HG03378 (cell line): Measurements from ENCODE around the gene LDLRAD4.
"Not testable (repeated sequence)": the region's sequence is repeated elsewhere in the genome, so short reads cannot be mapped to it uniquely, and the experiment has no call there.

ENCODE experiments used
- ATAC-seq: cut with Tn5 transposase; IDR thresholded peaks from one replicate; pipeline ENCODE4 v1.9.1; 2021; ENCODE audit warnings: mild to moderate bottlenecking, moderate library complexity; ENCODE audit not compliant: unreplicated experiment

The LDLRAD4 gene

DNA sequence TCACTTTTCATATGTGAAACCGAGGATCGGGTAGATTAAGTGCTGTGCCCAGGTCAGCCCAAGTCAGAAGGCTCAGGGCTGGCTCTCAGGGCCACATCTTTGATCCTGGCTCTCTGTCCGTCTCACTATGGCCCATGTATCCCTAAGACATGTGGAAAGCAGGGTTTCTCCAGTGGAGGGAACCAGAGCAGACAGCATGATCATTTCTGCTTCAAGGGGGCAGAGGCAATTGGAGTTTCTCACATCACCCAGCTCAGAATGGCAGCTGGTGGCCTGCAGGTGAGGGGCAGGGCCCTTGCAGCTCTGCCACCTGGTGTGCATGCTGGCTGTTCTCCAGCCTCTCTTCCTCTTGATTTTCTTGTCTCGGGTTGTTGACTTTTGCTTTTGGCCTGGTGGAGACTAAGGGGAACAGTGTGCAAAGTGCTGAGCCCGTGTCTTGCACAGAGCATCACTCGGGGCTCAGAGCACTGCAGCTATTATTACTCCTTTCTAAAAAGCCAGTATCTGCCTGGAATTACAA lies 27.0 kb downstream of the LDLRAD4 start:
- ATAC-seq, result no peak

DNA sequence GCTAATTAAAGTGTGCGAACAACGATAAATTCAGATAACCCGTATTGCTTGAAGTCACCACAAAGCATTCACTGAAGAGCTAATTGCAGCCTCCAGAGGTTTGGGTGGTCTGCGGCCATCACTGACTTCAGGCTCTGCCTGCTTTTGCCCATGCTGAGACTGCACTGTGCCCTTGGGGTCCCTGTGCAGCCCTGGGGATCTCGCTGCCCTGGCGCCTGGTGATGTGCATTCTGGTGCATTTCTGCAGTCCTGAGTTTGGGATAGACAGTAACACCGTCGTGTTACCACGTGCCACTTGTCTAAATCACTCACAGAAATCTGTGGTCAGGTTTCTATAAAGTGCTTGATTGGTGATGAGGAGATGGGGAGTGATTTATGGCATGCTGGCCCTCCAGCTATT lies 27.6 kb downstream of the LDLRAD4 start:
- ATAC-seq, result no peak

DNA sequence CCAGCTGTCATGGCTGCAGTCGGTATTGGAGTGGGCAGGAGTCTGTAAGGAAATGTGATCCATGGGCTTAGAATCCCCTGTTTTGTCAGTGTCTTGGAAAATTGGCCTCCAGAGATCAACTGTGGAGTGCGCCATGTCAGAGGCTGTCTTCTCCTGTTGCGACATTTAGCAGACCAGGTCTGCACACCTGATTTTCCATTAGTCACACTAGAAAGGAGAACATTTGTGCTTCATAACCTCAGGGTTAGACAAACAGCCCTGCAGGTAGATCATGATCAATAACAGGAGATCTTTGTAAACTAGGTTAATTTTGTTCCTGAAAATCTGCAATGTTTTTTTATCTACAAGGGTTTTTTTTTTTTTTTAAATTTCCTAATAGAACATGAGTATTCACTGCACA lies 28.0 kb downstream of the LDLRAD4 start:
- no peak for ATAC-seq

DNA sequence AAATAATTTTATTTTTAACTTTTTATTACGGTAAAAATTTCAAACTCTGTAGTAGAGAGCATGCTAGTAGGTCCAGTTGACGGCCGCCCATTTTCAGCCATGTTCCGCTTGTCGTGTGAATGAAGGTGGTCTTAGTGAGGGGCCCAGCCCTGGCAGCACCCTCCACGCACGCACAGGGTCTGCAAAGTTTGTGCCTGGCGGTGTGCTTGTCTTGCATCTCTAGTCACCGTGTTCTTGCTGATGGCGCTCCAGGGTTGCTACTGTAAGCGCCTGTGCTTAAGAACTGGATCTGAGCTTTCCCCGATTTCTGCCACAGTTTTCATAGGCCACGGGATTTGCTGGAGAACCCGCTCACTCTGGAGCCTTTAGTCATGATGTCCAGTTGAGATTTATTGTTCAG lies 28.9 kb downstream of the LDLRAD4 start:
- ATAC-seq, result no peak

DNA sequence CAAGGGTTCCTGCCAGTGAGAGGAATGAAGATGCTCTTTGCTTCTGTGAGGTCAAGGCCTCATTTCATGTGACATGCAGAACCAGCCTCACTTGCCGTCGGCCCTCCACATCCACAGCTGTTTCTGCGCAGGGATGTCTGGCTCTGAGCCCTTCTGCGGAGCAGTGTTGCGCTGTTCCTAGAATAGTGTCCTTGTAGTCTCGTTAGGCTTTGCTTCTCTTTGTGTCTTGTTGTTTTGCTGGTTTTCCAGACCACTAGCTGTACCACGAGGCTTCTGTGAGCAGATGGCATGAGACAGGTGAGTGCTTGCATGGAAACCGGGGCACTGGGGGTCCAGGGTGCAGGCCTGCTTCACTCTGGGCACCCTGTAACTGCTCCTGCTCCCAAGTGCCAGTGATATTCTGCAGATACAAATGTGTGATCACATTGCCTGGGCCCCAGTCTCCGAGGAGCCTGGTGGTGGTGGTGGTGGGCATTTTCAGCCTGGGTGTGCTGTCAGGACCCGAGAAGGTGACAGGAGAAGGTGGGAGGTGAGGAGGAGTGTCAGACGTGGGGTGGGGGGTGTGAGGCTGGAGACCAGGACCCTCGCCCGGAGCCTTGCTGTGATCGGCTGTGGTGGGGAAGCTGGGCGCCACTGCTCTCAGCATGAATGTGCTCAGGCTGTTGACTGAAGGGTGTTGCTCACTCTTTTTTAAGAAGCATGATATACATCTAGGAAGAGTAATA lies 34.3 kb downstream of the LDLRAD4 start:
- no peak for ATAC-seq

DNA sequence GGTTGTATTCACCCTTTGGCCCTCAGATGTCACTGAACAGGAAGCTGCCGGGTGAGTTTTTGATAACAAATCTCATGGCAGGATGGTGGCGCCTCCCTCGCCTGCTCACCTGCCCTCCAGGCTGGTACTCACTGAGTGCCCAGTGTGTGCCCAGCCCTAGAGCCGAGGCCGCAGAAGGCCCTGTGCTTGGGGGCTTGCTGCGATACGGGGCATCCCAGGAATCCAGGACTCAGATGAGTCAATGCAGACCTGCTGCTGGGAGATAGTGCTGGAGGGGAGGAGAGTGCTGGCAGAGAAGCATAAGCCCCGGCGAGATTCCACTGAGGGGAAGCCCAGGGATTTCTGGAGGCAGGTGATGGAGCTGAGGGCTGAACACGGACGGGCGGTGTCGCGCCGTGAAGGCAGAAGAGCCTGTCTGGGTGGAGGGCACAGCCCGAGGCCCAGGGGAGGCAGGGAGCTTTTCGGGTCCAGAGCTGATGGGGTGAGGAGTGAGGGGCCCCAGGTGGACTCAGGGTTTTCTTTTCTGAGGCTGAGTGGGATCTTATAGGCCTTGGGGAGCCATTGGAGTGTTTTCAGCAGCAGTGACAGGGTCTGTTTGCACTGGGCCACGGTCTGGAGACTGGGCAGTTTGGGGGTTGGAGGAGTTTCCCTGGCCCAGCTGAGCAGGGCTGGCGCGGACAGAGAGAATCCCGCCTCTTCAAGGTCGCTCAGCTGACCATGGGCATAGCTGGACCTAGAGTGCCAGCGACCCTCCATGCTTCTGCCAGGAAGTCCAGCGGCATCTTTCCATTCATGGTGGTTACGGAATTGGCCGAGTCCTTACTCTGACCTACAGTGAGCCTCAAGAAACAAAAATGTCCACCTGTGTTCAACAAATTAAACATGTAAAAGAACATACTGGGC lies 35.5 kb downstream of the LDLRAD4 start:
- no peak for ATAC-seq

DNA sequence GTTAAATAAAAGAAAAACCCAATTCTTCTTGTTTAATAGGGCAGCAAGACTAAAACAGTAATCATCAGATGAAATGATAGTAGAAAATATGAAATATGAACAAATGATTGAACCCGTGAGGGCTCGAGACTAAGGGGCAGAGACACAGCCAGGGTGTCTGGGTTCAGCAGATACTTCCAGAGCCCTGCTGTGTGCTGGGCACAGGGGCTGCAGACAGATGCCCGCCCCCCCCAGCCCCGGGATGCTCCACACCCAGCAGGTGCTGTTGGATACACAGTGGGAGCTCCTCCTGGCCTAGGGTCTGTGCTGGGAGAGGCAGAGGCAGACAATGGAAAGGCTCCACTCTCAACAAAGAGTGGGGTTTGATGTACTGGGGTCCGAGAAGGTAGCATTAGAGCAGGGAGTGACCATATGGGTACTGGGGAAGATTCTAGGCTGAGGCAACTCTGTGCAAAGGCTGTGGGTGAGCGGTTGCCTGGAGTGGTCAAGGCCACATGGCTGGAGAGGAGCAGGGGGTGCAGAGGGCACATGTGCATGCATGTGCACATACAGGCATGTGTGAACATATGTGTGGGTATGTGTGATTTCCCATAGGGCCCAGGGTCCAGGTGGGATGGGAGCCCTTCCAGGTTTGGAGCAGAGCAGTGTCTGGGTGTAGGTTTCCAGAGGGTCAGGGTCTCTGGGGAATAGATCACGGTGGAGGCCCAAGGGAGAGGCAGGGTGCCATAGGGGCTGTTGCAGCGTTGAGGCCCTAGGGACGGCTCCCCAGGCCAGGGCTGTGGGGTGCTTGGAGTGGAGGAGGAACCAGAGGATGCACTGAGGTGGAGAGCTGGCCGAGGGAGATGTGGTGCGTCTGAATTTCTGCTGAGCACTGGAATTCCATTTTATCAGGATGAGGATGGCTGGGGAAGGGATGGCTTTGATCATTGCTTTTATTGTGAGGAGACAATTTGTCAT lies 36.7 kb downstream of the LDLRAD4 start:
- no peak for ATAC-seq

DNA sequence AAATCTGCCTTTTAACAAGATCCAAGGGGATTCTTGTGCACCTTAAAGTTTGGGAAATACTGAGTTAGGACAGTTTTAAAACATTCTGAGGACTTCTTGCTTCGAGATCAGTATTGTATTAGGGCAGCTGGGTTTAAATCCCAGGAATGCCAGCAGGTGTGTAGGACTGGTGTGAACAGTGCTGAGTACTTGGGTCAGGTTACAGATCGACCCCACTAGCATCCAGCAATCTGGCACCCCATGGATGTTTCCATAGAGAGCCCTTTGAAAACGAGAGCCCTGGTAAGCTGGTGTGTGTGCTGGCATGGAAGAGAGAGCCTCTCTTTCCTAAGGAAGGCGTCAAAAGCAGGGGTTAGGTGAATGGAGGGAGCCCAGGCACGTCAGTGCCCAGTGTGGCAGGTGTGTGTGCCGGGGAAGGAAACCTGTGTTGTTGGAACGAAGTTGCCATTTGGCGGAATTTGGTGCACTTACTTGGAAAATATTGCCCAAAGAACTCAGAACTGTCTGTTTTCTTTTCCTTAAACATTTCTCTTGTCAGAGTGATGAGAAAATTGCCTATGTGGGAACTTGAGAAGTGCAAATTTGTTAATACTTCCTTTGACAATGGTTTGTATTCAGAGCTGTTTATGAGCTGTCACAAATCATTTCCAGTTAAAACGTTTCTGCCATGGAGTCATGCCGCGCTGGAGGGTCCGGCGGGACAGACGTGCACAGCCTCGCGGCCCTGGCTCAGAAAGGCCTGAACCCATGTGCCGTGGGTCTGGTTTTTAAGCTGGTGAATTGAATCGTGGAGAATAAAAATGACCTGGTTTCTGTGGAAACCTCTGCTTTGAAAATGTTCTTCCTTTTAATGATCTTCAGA lies 38.1 kb downstream of the LDLRAD4 start:
- ATAC-seq, result no peak

DNA sequence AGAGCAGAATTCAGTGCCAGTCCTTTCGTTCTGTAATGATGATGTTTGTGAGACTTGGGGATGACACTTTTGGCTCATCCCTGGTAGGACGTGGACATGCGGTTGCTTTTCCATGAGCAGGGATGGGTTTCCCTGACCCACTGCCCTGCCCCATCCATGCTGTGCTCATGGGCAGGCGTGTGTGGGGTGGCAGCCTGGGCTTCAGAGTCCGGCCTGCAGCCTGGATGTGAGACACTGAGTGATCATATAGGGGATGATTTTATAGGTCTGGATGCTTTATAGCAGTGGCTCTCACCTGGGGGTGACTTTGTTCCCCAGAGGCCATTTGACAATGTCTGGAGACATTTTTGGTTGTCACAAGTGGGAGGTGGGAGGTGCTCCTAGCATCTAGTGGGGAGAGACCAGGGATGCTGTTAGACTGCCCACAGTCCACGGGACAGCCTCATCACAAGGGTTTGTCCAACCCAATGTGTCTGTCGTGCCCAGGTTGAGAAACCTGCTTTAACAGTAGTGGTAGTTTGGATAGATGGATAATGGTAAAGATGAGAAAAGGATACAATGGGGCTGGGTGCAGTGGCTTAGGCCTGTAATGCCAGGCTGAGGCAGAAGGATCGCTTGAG lies 38.9 kb downstream of the LDLRAD4 start:
- no peak for ATAC-seq

DNA sequence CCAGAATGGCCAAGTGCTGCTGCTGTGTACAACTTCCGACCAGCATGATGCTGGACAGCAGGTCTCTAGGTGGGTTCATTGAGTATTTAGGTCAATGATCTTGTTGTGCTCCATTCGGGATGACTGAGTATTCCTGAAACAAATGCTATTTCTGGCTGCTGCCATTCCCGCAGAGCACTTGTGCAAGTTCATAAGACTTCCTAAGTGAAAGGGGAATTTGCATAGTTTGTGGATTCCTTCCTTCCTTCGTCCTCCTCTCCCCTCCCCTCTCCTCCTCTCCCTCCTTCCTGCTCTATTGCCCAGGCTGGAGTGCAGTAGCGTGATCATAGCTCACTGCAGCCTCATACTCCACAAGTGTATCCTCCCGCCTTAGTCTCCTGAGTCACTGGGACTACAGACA lies 40.4 kb downstream of the LDLRAD4 start:
- no peak for ATAC-seq

DNA sequence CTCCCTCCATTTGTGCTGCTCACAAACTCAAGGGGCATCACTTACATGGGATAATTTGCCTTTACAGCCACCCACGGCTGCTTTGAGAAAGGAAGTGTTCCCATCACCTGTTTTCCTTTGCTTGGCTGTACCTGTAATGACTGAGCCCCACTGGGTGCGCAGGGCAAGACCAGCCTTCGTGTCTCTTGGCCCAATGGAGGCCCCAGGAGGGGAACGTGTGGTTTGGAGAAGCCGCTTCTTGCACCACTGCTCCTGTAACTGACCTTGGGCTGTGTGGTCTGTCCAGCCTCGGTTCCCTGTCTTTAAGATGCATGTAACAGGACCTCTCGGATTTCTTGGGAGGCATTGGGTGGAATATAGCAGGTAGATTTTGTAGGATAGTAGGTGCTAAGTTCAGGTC lies 41.1 kb downstream of the LDLRAD4 start:
- no peak for ATAC-seq

DNA sequence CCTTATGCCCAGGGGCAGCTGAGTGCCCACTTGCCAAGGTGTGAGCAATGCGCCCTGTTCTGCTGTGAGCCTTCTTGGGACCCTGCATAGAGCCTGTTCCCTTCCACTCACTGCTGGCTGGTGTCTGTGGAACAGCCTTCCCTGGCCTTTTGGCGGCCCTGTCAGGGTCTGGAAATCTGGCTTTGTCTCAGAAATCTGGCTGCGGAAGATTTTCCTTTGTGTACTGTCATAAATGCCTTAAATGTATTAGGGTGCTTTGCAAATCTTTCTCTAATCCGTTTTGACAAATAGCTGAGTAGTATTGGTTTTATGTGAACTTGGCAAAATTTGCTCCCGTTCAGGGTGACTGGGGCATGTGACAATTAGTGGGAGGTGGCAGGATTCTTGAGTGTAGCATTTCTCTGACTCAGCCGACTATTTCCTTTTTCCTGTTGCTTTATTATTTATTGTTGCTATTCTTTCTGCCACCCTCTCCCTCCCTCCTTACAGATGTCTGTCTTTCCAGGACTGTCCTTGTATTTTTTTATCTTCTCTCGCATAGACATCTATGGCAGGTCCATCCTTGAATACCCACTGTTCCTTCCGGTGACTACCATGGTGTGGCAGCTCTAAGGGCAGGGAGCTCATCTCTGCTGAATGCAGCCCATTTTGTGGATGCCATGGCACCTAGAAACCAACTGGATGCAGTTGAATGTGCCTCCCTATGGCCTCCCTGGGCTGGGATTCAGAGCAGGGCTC lies 41.8 kb downstream of the LDLRAD4 start:
- ATAC-seq, result no peak

DNA sequence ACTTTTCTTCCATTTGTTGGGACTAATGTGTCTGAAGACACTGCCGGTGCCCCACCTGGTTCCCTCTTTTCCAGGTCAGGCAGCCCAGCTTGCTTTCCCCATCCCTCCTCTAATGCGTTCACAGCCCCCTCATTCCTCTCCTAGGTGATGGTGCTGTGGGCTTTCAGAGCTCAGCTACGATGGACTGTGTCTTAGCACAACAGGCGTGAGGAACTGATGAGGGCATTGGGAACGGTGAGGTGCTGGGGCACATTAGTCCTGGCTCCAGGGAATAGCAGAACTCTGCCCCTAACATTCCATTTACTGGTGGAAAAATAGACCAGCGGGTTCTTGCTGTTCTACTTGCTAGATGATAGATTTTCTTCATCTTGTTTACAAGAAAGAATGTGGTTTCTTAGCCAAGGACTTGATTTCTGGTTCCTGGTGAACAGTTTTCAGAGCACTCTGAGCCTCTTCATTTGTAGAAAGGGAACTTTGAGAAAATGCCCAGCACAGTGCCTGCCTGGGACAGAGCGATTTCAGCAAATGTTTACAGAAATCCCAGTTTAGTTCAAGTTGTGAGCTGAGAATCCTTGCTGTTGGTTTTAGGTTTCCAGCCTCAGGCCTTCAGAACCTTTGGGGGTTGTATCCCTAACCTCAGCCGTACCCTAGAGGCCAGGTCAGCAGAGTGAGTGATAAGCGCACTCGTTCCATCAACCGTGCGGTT lies 42.5 kb downstream of the LDLRAD4 start:
- ATAC-seq, result no peak

DNA sequence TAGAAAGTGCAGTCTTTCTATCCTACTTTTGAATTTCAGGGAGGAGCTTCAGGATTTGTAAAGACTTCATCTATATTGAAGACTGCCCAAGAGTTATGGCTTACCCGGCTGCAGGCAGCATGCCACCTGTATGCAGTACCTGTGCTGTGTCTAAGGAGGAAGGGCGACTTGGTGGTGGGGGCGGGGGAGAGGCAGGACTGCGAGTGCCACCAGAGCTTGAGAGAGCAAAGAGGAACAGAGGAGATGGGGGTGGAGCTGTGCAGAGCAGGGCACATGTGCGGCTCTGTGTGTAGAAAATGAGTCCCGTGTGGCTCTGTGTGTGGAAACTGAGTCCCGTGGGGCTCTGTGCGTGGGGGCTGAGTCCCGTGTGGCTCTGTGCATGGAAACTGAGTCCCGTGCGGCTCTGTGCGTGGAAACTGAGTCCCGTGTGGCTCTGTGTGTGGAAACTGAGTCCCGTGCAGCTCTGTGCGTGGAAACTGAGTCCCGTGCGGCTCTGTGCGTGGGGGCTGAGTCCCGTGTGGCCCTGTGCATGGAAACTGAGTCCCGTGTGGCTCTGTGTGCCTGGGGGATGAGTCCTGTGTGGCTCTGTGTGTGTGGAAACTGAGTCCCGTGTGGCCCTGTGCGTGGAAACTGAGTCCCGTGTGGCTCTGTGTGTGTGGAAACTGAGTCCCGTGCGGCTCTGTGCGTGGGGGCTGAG lies 43.2 kb downstream of the LDLRAD4 start:
- ATAC-seq, result no peak

DNA sequence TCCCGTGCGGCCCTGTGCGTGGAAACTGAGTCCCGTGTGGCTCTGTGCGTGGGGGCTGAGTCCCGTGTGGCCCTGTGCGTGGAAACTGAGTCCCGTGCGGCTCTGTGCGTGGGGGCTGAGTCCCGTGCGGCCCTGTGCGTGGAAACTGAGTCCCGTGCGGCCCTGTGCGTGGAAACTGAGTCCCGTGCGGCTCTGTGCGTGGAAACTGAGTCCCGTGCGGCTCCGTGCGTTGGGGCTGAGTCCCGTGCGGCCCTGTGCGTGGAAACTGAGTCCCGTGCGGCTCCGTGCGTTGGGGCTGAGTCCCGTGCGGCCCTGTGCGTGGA lies 43.8 kb downstream of the LDLRAD4 start:
- not testable (repeated sequence) for ATAC-seq

DNA sequence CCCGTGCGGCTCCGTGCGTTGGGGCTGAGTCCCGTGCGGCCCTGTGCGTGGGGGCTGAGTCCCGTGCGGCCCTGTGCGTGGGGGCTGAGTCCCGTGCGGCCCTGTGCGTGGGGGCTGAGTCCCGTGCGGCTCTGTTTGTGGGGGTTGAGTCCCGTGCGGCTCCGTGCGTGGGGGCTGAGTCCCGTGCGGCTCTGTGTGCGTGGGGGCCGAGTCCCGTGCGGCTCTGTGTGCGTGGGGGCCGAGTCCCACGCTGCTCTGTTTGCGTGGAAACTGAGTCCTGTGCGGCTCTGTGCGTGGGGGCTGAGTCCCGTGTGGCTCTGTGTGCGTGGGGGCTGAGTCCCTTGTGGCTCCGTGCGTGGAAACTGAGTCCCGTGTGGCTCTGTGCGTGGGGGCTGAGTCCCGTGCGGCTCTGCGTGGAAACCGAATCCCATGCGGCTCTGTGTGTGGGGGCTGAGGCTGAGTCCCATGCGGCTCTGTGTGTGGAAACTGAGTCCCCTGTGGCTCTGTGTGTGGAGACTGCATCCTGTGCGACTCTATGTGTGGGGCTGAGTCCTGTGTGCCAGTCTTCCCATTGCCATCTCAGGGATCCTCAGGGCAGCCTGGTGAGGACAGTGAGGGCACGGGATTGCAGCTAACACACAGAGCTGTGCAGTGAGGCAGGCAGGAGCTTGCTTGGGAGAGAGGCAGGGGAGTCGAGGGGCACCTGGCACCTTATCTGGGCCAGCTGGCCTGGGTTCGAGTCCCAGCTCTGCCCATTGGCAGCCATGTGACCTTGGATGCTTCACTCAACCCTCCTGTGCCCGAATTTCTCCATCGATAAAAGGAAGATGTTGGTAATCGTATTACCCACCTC lies 44.5 kb downstream of the LDLRAD4 start:
- ATAC-seq, result no peak
